Retinal pigment epithelial cell (primary cell): ENCODE data around the gene NRL.

ENCODE experiments used
- DNase-seq: peaks from one replicate; pipeline ENCODE4 v3.0.0-alpha.2; 2010; ENCODE audit warnings: low read depth
- H3K4me3 ChIP-seq: 2 replicates; pipeline ENCODE4 v1.5.1; 2011; ENCODE audit warnings: mild to moderate bottlenecking, low read length, control low read depth, moderate library complexity
- TF ChIP-seq, protein P1 (sequence below): conservative IDR thresholded peaks from 2 replicates; pipeline ENCODE4 v1.5.1; 2011; ENCODE audit warnings: low read depth, low read length, control low read depth, inconsistent platforms

Gene NRL

DNA sequence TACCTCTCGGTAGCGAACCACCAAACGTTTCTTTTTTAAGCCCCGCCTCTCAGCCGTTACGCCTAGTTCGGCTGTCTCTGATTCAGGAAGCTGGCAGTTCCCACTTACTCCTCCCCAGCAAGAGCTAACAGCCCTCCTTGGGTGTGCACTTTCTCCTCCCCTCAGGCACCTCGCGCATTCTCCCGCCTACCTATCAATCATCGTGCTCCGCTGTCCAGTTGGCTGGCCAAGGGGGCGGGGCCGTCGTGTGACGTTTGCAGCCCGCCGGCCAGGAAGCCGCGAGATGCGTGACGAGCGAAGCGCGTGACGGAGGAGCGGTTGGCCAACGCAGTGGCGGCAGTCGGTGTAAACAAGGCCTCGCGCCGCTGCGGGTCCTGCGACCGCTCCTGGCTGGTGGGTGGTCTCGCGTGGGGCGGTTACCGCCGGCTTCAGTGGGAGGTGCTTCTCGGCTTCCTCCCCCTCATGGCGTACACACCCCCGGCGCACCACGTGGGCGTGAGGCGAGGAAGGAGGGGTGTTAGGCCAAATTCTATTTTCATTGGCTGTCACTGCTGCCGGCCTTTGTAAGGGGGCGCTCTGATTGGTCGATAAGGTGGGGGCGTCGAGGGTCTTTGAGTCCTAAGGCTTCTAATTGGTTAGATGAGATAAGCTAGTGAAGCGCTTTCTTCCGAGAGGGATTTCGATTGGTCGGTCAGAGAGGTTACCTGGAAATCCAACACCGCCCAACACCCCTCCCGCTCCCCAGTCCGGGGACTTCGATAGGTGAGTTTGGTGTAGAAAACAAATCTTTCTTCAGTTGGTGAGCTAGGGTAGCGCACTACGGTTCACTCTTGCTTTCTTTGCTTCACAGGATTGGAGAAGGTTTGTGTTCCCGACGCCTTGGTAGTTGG lies at the start of gene NRL, which contains the start of gene DCAF11:
TSS of gene NRL (minus strand) at position 418 of the 890 bp plus-strand sequence. CDS start 32,101 bp downstream, outside the sequence.
TSS of gene DCAF11 (plus strand) at position 246 of the 890 bp plus-strand sequence. CDS start 818 bp downstream, outside the sequence.
- DNase-seq, result peak; percentile 99
- H3K4me3 ChIP-seq, result peak within 1 kb of the TSS; percentile 94
- TF ChIP-seq, protein P1, sequence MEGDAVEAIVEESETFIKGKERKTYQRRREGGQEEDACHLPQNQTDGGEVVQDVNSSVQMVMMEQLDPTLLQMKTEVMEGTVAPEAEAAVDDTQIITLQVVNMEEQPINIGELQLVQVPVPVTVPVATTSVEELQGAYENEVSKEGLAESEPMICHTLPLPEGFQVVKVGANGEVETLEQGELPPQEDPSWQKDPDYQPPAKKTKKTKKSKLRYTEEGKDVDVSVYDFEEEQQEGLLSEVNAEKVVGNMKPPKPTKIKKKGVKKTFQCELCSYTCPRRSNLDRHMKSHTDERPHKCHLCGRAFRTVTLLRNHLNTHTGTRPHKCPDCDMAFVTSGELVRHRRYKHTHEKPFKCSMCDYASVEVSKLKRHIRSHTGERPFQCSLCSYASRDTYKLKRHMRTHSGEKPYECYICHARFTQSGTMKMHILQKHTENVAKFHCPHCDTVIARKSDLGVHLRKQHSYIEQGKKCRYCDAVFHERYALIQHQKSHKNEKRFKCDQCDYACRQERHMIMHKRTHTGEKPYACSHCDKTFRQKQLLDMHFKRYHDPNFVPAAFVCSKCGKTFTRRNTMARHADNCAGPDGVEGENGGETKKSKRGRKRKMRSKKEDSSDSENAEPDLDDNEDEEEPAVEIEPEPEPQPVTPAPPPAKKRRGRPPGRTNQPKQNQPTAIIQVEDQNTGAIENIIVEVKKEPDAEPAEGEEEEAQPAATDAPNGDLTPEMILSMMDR, result no peak

DNA sequence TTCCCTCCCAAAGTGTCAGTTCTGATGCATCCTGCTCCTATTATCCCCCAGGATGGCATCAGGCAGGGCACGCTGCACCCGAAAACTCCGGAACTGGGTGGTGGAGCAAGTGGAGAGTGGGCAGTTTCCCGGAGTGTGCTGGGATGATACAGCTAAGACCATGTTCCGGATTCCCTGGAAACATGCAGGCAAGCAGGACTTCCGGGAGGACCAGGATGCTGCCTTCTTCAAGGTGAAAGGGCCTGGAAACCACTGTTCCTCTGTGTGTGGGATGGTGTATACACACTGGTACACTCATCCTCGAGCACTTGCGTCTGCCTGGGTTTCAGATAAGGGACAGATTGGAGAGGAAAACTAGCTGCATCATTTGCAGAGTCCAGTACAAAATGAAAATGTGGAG lies 47.3 kb upstream of the NRL start:
- no peak for DNase-seq
- TF ChIP-seq, protein P1, result no peak
- peak overlapping the region; percentile 88 for H3K4me3 ChIP-seq

DNA sequence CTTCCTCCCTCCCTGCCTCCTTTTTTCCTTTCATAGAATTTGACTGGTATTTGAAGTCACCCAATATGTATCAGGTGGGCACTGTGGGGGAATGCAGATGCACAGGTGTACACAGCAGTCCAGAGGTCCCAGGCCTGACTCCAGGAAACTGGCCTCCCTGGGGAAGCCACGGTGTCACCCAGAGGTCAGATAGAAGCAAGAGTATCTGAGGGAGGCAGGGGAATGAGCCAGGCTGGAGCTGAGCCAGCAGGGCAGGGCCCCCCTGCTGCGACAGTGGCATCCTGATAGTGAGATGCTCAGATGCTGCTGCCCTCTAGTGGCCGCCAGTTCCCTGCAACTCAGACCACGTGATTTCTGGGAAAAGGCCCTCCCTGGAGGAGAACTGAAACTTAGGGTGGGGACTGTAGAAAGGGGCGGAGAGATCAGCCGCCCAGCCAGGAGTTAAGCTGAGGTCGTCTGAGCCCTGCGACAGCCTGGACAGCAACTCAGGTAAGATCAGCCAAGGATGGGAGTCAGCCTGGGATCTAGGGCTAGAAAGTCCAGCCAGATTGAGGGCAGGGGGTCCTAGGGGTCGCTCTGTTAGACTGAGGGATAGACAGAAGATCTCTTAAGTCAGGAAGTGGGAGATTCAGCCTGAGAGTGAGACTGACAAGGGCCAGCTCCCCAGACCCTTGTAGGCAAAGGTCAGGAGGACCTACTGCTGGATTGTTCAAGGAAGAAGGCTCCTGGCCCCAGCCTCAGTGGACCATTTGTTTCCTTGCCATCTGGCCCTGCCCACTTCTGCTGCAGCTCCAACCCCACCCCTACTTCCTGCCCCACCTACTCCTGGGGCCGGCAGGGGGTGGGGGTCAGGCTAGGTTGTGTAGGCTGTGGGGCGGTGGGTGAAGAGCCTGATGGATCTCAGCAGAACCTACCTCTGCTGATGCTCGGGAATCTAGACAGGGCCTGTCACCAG lies 46.4 kb upstream of the NRL start, which contains the start of gene IRF9:
TSS of gene IRF9 (plus strand) at position 416 of the 955 bp plus-strand sequence. CDS start 880 bp downstream, outside the sequence.
- TF ChIP-seq, protein P1, result peak; percentile 85
- peak within 1 kb of the TSS; percentile 88 for H3K4me3 ChIP-seq
- peak; percentile 72 for DNase-seq

DNA sequence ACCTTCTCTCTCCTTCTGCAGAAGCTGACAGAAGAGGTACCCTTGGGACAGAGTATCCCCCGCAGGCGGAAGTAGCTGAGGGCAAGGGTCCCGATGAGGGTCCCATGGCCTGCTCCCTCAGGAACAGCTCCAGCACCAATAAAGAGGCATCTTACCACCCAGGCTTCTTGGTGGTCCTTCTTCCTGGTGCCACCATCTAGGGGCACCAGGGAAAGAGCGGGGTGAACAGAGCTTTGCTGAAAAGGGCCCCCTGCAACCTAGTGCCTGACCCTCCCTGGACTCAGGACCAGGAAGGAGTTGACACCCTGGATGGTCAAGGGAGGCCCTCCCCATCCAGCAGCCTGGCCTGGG lies 45.7 kb upstream of the NRL start:
- TF ChIP-seq, protein P1, result no peak
- no peak overlapping the region for H3K4me3 ChIP-seq
- no peak for DNase-seq

DNA sequence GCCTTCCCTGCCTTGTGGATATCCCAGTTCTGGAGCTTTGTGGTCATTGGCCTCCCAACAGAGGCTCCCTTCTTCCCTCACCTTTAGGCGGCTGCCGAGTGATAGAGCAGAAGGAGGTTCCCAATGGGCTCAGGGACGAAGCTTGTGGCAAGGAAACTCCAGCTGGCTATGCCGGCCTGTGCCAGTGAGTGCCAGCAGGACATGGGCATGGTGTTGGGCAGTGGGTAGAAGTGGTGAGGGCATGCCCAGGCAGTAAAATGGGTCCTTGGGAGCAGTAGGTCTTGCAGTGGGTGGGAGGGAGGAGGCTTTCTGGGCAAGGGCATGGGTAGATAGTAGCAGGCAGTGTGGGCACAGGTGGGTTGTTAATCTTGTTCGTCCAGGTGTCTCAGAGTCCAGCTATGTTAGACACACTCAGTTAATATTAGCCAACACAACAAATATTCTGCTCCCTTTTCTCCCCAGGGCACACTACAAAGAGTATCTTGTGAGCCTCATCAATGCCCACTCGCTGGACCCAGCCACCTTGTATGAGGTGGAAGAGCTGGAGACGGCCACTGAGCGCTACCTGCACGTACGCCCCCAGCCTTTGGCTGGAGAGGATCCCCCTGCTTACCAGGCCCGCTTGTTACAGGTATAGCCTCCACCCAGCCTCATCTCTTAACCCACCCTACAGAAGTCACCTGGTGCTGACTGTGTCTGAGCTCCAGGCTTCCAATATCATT lies 45.2 kb upstream of the NRL start:
- no peak for DNase-seq
- TF ChIP-seq, protein P1, result no peak
- no peak overlapping the region for H3K4me3 ChIP-seq

DNA sequence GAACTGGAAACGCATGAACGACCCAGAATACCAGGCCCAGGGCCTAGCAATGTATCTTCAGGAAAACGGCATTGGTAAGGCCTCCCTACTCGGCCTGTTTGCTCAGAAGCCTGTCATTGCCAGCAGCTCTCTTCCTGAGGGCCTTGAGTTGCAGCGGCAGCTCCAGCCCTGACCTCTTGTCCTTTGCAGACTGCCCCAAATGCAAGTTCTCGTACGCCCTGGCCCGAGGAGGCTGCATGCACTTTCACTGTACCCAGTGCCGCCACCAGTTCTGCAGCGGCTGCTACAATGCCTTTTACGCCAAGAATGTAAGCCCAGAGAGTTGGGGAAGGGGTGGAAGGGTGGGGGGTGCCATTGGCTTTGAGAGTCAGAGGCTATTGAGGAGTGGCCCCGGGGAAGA lies 42.6 kb upstream of the NRL start:
- DNase-seq, result no peak
- H3K4me3 ChIP-seq, result no peak overlapping the region
- TF ChIP-seq, protein P1, result no peak
